IMR-90 (cell line): ENCODE results near the gene SYNPO2.

Experiments used
- BHLHE40 ChIP-seq: fragments of 150-350 bp; IDR thresholded peaks from 2 replicates; pipeline ENCODE4 v1.6.1; 2016; ENCODE audit warnings: mild to moderate bottlenecking, low read depth, low read length
- CEBPB ChIP-seq: IDR thresholded peaks from 2 replicates; pipeline ENCODE4 v1.6.1; 2012; ENCODE audit warnings: low read depth, low read length, improper control_type of control experiment
- CHD1 ChIP-seq: IDR thresholded peaks from 2 replicates; pipeline ENCODE4 v1.6.1; 2012; ENCODE audit warnings: low read depth, low read length, improper control_type of control experiment
- CTCF ChIP-seq: conservative IDR thresholded peaks from 2 replicates; pipeline ENCODE4 v1.5.1; 2012; ENCODE audit warnings: mild to moderate bottlenecking, low read depth, low read length, improper control_type of control experiment
- POLR2A ChIP-seq: IDR thresholded peaks from 2 replicates; pipeline ENCODE4 v1.6.1; 2012; ENCODE audit warnings: mild to moderate bottlenecking, low read depth, low read length
- RAD21 ChIP-seq: IDR thresholded peaks from 2 replicates; pipeline ENCODE4 v1.6.1; 2012; ENCODE audit warnings: low read length, improper control_type of control experiment

GRCh38 chr4:119040261-119040660 is 151.6 kb downstream of the SYNPO2 start:
- TF ChIP-seq CHD1 (no peak), CTCF (no peak), RAD21 (no peak), BHLHE40 (no peak), POLR2A (no peak), CEBPB (no peak)
